B cell (primary cell): ENCODE results near the gene RARB. TPM values are rescaled to one million over a fixed set of nuclear protein-coding genes. Genes with fewer than 3 reads are reported as not detected.

Experiments used
- ATAC-seq: fragments of 200-7000 bp; cut with Tn5 transposase; one replicate; pipeline ENCODE4 v1.10.0; 2021; ENCODE audit warnings: low read depth, mild to moderate bottlenecking, moderate number of reproducible peaks, moderate library complexity
- CTCF ChIA-PET: fragments of 350-600 bp; sonication (Branson Sonifier 250); formaldehyde crosslinking; loops from one replicate; lab custom pipeline; 2021; ENCODE audit warnings: antibody characterized with exemption, inconsistent platforms; lab: Charles Lee
- POLR2A ChIA-PET: fragments of 350-600 bp; sonication (Branson Sonifier 250); formaldehyde crosslinking; loops from one replicate; lab custom pipeline; 2021; ENCODE audit warnings: antibody characterized with exemption; lab: Charles Lee
- DNase-seq: peaks from one replicate; pipeline ENCODE4 v3.0.0; 2013
- H2AFZ ChIP-seq: 2 replicates; pipeline ENCODE4 v1.6.1; 2012; ENCODE audit warnings: mild to moderate bottlenecking, low read depth, low read length; ENCODE audit not compliant: insufficient read depth, poor library complexity, severe bottlenecking
- H3K27ac ChIP-seq, 2 donors: 1 replicate in 1 of 2; 2 replicates in 1 of 2; pipeline ENCODE4 v1.5.1; 2012 to 2013; ENCODE audit warnings: low read length in 2 of 2, mild to moderate bottlenecking in 2 of 2, moderate library complexity in 1 of 2
- H3K27me3 ChIP-seq, 4 experiments: fragments of 200-600 bp in 1 of 4; sonication (generic) in 1 of 4; replicated peaks in 1 of 4; 1 replicate in 2 of 4; 2 replicates in 2 of 4; pipeline versions ENCODE4 v1.6.1 to v1.7.0; 2013 to 2016; ENCODE audit warnings: low read length in 3 of 4, mild to moderate bottlenecking in 2 of 4, mixed read lengths in 1 of 4, moderate library complexity in 1 of 4; ENCODE audit not compliant: insufficient read depth in 4 of 4, control insufficient read depth in 3 of 4; ENCODE audit errors: control extremely low read depth in 1 of 4
- H3K36me3 ChIP-seq, 2 experiments: replicated peaks in 1 of 2; 1 replicate in 1 of 2; 2 replicates in 1 of 2; pipeline versions ENCODE4 v1.6.1 to v1.7.1; 2013; ENCODE audit warnings: low read length in 1 of 2; ENCODE audit not compliant: insufficient read depth in 2 of 2, control insufficient read depth in 1 of 2; ENCODE audit errors: control extremely low read depth in 1 of 2, extremely low read depth in 1 of 2
- H3K4me1 ChIP-seq, 2 donors: fragments of 200-600 bp in 1 of 2; sonication (generic) in 1 of 2; 1 replicate in 1 of 2; 2 replicates in 1 of 2; pipeline versions ENCODE4 v1.5.1 to v1.6.1; 2013 to 2017; ENCODE audit warnings: low read length in 2 of 2; ENCODE audit not compliant: control insufficient read depth in 2 of 2, insufficient read depth in 2 of 2
- H3K4me2 ChIP-seq: replicated peaks from 2 replicates; pipeline ENCODE3; 2012; ENCODE audit warnings: mild to moderate bottlenecking, low read depth, low read length; ENCODE audit not compliant: poor library complexity, severe bottlenecking
- H3K4me3 ChIP-seq, 5 experiments: fragments of 200-600 bp in 1 of 5; sonication (generic) in 1 of 5; 1 replicate in 3 of 5; 2 replicates in 2 of 5; pipeline versions ENCODE4 v1.5.1 to v1.7.0; 2011 to 2016; ENCODE audit warnings: low read length in 4 of 5, mild to moderate bottlenecking in 4 of 5, low read depth in 2 of 5, control low read depth in 1 of 5, moderate library complexity in 1 of 5; ENCODE audit not compliant: insufficient read depth in 1 of 5; ENCODE audit errors: control extremely low read depth in 1 of 5, extremely low read depth in 1 of 5
- H3K79me2 ChIP-seq: fragments of 200-600 bp; sonication (generic); one replicate; pipeline ENCODE4 v1.6.0; 2016; ENCODE audit warnings: low read length; ENCODE audit not compliant: control insufficient read depth, insufficient read depth
- H3K9ac ChIP-seq: fragments of 200-600 bp; sonication (generic); 2 replicates; pipeline ENCODE4 v1.6.1; 2017; ENCODE audit warnings: mild to moderate bottlenecking, low read length, moderate library complexity
- H3K9me3 ChIP-seq, 3 donors: one replicate each; pipeline versions ENCODE4 v1.6.1 to v1.7.1; 2013; ENCODE audit warnings: low read length in 2 of 3; ENCODE audit not compliant: control insufficient read depth in 2 of 3, insufficient read depth in 1 of 3; ENCODE audit errors: control extremely low read depth in 1 of 3
- H4K20me1 ChIP-seq: 2 replicates; pipeline ENCODE4 v1.6.0; 2012; ENCODE audit warnings: mild to moderate bottlenecking, low read length; ENCODE audit not compliant: insufficient read depth, control insufficient read depth, poor library complexity, severe bottlenecking
- H3K27ac Mint-ChIP-seq: one replicate; pipeline ENCODE4 v1.8.0; 2021; ENCODE audit warnings: mixed read lengths
- H3K27me3 Mint-ChIP-seq: one replicate; pipeline ENCODE4 v1.8.0; 2021; ENCODE audit warnings: mixed read lengths
- H3K4me1 Mint-ChIP-seq: one replicate; pipeline ENCODE4 v1.8.0; 2021; ENCODE audit warnings: mixed read lengths
- H3K4me3 Mint-ChIP-seq: one replicate; pipeline ENCODE4 v1.8.0; 2021; ENCODE audit warnings: mixed read lengths
- H3K9me3 Mint-ChIP-seq: one replicate; pipeline ENCODE4 v1.8.0; 2022; ENCODE audit warnings: mixed read lengths; ENCODE audit not compliant: insufficient read depth
- CTCF ChIP-seq: fragments of 200-600 bp; IDR thresholded peaks from one replicate; pipeline ENCODE4 v1.8.0; 2022; ENCODE audit warnings: antibody characterized with exemption, mild to moderate bottlenecking
- EZH2 ChIP-seq: IDR thresholded peaks from 2 replicates; pipeline ENCODE4 v1.6.1; 2012; ENCODE audit warnings: borderline replicate concordance, low read depth, mild to moderate bottlenecking, moderate library complexity, low read length; ENCODE audit not compliant: insufficient read depth, poor library complexity, severe bottlenecking
- WGBS: methylation state at CpG from one replicate; pipeline ENCODE4 v1.1.5; 2013; ENCODE audit warnings: missing lambda C conversion rate; ENCODE audit not compliant: insufficient coverage; 5-methylcytosine and 5-hydroxymethylcytosine counted together
- intact Hi-C: fragments of 100-400 bp; cut with micrococcal nuclease; formaldehyde crosslinking; loops from one replicate; pipeline ENCODE4 v1.10.0; 2022
- polyA plus RNA-seq: library from polyadenylated mRNA; depleted of rRNA; stranded (reverse); fragments of >200 nt; gene quantifications from 2 replicates; pipeline ENCODE4 v1.2.3, GENCODE V29; 2012
- total RNA-seq, 2 donors: library from RNA; stranded (reverse); fragments of 120-200 nt in 1 of 2; gene quantifications; 1 replicate in 1 of 2; 2 replicates in 1 of 2; pipeline versions ENCODE4 v1.2.3 to v1.2.4, GENCODE V29; 2013 to 2022

RARB gene
- total and polyA plus RNA-seq, 2 donors (not counting 1 experiment from before 2014, with no cell fraction given): not detected

GRCh38 chr3:25527801-25528200, 99.7 kb downstream of the RARB start:
- ChIA-PET CTCF (no interaction called here), POLR2A (no interaction called here)
- Histone ChIP-seq H3K27ac (no peak overlapping the region), H3K4me1 (no peaks in the 10 kb centered on the region), H2AFZ (no peak overlapping the region), H4K20me1 (no peaks in the 10 kb centered on the region), H3K9ac (no peak overlapping the region), H3K4me3 (no peak overlapping the region), H3K36me3 (no peaks in the 10 kb centered on the region), H3K9me3 (peaks cover 0 to 8% (median 5%) of the 10 kb centered on the region in 3 donors), H3K79me2 (no peaks in the 10 kb centered on the region), H3K27me3 (no peaks in the 10 kb centered on the region), H3K4me2 (no peak overlapping the region)
- WGBS: 51% methylated on average over 4 of the region's 4 CpGs
- Mint-ChIP-seq H3K27ac (no peak overlapping the region), H3K9me3 (no peaks in the 10 kb centered on the region), H3K4me1 (no peaks in the 10 kb centered on the region), H3K27me3 (peaks cover 4% of the 10 kb centered on the region), H3K4me3 (no peak overlapping the region)
- no peak for ATAC-seq
- TF ChIP-seq CTCF: no peak
- no peak for TF ChIP-seq EZH2
- intact Hi-C loops: no loop called here
- DNase-seq: no peak

GRCh38 chr3:25531971-25532370, 103.9 kb downstream of the RARB start:
- no peaks in the 10 kb centered on the region for H3K9me3 Mint-ChIP-seq
- POLR2A ChIA-PET: no interaction called here

More at GRCh38 chr3:25531971-25532370, 103.9 kb downstream of the RARB start:
- peaks cover 3% of the 10 kb centered on the region for H3K27me3 Mint-ChIP-seq
- no peak overlapping the region for H3K4me3 Mint-ChIP-seq
- CTCF ChIA-PET: no interaction called here
- ATAC-seq (no peak), DNase-seq (no peak)
- H3K4me1 ChIP-seq: no peaks in the 10 kb centered on the region
- no peak overlapping the region for H3K4me3 ChIP-seq
- H3K27ac ChIP-seq: no peak overlapping the region
- no peak overlapping the region for H3K4me2 ChIP-seq
- intact Hi-C loops: no loop called here
- no peak overlapping the region for H3K27ac Mint-ChIP-seq
- no peaks in the 10 kb centered on the region for H3K27me3 ChIP-seq
- H3K36me3 ChIP-seq: no peaks in the 10 kb centered on the region
- TF ChIP-seq CTCF (no peak), EZH2 (no peak)
- H2AFZ ChIP-seq: no peak overlapping the region
- H3K9ac ChIP-seq: no peak overlapping the region
- peaks cover 0 to 8% (median 6%) of the 10 kb centered on the region in 3 donors for H3K9me3 ChIP-seq
- H4K20me1 ChIP-seq: no peaks in the 10 kb centered on the region
- H3K79me2 ChIP-seq: no peaks in the 10 kb centered on the region
- H3K4me1 Mint-ChIP-seq: no peaks in the 10 kb centered on the region
